Measurements from ENCODE around the gene KCNC3.
"Not testable (repeated sequence)": the region's sequence is repeated elsewhere in the genome, so short reads cannot be mapped to it uniquely, and the experiment has no call there.

Gene KCNC3

DNA sequence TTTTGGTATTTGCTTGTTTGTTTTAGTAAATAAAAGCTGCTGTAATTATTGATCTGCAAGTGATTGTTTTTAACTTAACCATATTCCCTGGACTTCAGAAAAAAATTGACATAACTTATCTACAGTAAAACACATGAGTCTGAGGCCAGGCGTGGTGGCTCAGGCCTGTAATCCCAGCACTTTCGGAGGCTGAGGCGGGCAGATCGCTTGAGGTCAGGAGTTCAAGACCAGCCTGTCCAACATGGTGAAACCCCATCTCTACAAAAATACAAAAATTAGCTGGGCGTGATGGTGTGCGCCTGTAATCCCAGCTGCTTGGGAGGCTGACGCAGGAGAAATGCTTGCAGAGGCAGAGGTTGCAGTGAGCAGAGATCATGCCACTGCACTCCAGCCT lies 24.3 kb upstream of the KCNC3 start:
- not testable (repeated sequence) for DNase-seq (ENCODE audit: low spot score)

- no peak for DNase-seq (ENCODE audit: low spot score)
These were observed 23.1 kb upstream of the KCNC3 start for GRCh38 chr19:50352242-50352641.

DNA sequence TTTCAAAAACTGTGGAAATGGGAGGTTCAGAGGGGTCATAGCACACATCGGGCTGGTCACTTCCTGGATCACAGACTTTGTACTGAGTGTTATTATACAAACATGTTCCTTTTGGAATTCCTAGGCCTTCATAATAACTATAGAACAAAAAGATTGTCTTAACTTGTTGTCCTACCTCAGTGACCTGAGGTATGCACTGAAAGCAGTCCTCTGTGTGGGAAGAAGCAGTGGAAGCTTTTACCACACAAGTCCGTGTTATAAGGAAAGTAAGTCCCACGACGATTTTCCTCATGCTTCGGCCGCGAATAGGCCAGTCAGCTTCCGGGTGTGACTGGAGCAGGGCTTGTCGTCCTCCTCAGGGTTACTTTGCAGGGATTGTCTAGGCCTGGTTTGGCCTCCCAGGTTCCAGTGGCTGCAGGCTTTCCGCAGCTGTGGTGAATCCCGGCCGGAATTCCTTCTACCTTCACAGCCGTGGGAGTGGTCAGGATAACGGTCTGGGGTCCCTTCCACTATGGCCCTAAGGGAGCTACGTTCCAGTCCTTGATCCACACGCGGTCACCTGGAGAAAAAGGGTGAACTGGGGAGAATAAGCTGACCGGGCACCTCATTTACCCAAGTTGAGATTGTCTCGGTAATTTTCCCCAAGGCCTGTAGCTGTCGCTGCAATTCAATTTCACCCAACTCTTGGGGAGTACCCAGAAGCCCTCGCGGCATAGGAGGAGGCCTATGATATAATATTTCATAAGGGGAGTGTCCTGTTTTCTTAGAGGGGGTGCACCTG lies 20.3 kb upstream of the KCNC3 start:
- no peak for DNase-seq (ENCODE audit: low spot score)

DNA sequence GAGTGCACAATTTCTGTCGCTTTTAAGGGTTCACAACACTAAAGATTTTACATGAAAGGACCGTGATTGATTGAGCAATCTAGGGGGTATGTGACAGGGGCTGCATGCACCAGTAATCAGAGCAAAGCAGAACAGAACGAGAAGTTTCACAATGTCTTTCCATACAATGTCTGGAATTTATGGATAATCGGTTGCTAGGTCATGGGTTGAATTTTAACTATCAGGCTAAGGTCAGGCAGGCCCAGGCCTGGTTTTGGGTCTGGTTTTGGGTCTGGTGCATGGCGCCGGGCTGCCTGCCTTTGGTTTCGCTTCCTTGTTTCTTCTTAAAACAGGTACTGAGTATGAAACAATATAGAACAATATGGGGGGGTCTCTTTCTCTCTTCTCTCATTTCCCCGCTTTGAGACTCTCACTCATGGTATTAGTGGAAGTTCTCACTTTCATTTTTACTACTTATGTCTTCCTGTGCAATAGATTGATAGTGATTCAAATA lies 18.0 kb upstream of the KCNC3 start:
- DNase-seq (ENCODE audit: low spot score) = not testable (repeated sequence)

DNA sequence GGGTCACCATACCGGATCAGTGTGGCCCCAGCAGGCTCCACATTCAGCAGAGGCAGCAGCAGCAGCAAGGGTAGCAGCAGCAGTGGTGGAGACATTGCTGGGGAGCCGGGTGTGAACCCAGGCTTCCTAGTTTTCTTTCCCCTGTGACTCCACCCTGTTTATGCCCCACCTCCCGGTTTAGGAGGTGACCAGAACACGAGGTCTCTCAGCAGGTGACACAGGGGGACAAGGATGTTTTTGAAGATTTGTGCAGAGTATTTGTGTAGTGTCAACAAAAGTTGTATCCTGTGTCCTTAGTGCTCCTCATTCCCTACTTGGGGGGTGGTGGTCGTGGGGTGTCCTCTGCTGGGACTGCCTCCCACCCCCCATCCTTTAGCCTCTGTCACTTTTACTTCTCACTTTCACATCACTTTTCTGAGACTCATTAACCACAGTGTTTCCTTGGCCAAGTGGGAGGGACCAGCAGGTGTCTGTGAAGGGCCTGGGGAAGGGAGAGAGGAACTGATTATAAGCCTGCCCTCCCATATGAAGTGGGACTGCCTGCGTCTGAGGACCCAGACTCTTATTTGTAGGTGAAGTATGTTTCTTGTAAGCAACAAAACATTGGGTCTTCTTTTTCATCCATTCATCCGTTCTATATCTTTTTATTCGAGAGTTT lies 15.6 kb upstream of the KCNC3 start:
- no peak for DNase-seq (ENCODE audit: low spot score)

GRCh38 chr19:50341091-50341564 lies 12.0 kb upstream of the KCNC3 start:
- no peak for DNase-seq (ENCODE audit: low spot score)

DNA sequence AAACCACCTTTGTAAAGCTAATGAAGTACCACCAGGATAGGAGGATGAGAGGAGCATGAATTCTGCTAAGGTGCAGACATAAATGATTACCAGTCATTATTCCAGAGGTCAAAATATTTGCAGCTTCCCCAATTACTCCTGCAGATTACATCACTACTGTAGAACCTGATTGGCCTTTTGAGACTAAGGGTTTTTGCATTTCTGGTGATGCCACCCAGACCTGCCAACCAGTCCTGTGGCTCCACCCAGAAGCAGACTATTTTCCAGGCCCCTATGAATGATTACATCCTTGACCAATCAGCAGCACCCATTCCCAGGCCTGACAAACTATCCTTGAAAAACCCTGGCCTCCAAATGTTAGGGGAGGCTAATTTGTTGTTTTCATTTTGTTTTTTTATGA lies 11.2 kb upstream of the KCNC3 start:
- DNase-seq (ENCODE audit: low spot score) = no peak

DNA sequence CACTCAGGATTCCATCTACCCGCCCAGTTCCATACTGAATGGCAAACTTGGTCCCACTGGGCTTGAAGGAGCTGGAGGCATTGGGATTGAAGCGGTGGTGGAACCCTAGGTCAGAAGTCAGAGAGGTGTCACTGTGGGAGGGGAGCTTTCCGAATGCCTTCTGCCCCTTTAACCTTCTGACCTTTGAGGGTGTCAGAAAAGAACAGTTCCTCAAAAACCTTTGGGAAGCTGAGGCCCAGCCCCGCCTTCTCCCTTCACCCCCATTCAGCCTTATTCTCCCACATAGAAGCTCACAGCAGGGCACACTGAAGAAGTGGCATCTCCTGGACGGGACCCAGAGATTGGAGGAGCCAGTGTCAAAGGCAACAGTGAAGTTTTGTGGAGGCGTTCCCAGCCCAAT lies 7.9 kb upstream of the KCNC3 start:
- DNase-seq (ENCODE audit: low spot score) = not testable (repeated sequence)

DNA sequence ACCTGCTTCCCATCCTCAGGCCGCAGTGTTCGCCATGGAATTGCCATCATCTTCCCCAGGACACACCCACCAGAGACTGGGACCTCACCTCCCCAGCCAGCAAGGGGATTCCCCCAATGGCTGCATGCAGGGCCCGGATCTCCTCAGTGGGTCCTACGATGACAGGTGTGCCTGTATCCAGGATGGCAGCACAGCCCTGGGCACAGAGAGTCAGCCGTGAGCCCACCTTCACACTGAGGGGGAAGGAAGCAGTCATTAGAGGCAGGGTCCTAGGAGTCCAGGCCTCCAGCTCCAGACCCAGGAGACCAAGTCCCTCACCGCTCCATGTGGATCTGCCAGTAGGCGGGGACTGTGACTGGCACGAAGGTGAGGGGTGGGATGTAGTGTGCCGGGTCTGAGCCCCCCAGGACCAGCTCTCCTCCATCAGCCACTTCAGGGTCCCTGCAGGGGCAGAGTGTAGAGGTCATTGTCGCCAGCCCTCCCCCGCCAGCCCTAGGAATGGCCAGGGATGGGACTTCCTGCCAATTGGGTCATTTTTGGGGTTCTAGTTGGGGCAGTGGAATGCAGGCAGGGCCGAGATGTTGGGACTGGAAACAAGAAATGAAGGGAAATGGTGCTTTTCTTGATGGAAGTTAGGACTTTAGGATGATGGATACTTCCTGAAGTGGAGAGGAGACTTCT lies 5.7 kb upstream of the KCNC3 start:
- DNase-seq (ENCODE audit: low spot score) = no peak

GRCh38 chr19:50333737-50334617 lies 4.8 kb upstream of the KCNC3 start:
- DNase-seq (ENCODE audit: low spot score) = peak; percentile 75

DNA sequence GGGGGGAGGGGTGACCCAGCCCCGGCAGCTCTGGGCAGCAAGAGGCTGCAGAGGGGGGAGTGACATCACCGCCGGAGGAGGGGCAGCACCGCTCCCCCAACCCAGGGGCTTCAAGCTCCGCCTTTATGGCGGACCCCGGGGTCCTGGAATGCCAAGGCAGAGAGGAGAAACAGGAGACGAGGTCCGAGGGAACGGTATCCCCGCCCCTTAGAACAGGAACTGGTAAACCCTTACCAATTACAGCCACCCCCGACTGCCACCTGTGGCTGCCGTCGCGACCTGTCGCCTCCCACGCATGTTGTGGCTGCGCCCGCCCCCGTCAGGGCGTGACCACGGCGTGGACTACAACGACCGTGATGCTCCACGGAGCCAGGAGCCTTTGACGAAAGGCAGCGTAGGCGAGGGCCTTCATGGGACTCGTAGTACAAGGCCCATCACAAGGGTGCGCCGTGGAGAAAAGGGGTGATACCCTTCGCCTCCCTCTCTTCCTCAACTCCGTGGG lies 4.1 kb upstream of the KCNC3 start:
- DNase-seq (ENCODE audit: low spot score) = no peak

DNA sequence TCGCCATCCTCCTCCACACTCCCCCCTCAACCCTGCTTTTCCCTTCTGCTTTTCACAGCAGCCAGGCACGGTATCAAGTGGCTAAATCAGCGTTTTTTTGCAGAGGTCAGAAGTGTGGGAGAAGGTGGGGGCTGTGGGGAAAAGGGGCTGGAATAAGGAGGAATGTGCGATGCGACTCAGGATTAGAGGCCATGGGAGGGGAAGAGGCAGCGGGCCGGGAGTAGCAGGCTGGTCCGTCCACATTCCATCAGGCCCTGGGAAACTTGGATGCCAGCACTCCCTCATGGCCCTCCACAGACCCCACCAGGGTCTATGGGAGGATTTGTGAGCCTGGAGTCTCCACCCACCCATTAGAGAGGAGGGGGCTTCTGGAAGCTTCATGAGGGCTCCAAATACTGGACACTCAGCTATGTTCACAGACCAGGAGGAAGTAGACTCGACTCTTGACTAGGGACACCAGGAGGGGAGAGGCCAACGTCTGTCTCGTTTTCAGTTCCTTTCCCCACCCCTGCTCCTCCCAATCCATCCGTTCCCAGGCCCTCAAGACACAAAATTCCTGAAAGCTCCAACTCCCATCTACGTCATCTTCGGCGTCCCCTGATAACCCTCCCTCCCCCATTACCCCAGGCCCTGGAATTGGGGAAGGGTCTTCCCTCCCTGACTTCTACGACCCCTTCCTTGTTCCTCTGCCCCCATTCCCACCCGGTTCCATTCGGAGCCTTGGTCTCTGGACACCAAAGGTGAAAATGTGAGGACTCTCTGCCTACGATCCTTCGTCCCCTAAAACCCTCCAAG lies 3.3 kb upstream of the KCNC3 start:
- DNase-seq (ENCODE audit: low spot score) = no peak

- DNase-seq (ENCODE audit: low spot score) = no peak
These were observed 2.7 kb upstream of the KCNC3 start for GRCh38 chr19:50331994-50332243.

- DNase-seq (ENCODE audit: low spot score) = no peak
These were observed 2.2 kb upstream of the KCNC3 start for GRCh38 chr19:50331221-50331993.

DNA sequence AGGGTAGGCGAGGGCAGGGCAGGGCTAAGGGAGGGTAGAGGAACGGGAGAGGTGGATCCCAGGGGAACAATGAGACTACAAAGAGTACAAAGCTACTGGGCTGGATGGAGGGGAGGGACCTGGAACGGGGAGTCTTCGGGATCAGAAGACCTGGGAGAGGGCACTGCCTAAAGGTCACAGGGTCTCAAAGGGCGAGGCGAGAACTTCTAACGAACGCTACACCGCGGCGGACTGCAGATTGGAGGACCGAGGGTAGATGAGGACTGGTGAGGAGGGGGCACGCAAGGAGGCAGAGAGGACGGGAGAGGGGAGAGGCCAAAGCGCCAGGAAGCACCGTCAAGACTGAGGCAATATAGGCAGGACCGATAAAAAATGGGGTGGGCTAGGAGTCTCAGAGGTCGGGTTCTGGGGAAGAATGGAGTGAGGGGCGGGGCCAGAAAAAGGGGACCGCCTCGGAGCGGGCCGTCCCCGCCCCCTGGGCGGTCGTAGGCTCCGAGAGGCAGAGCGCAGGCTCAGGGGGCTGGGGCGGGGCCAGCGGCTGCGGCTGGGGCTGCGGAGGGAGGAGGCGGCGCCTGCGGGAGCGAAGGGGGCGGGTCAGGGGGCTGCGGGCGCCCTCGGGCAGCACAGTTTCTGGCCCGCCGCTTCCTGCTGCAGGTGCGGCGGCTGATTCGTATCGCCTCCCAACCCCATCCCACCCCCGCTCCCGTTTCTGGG lies 1.3 kb upstream of the KCNC3 start:
- peak; percentile 88 for DNase-seq (ENCODE audit: low spot score)

DNA sequence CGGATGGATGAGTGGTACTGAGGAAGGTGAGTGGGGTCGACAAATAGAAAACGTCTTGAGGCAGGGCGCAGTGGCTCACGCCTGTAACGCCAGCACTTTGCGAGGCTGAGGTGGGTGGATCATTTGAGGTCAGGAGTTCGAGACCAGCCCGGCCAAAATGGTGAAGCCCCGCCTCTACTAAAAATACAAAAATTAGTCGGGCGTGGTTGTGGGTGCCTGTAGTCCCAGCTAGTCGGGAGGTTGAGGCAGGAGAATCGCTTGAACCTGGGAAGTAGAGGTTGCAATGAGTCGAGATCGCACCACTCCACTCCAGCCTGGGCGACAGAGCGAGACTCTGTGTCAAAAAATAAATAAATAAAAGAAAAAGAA lies 733 bp upstream of the KCNC3 start:
- not testable (repeated sequence) for DNase-seq (ENCODE audit: low spot score)

GRCh38 chr19:50328873-50329145 lies 368 bp downstream of the KCNC3 start:
- DNase-seq (ENCODE audit: low spot score) = peak; percentile 92

- DNase-seq (ENCODE audit: low spot score) = no peak
These were observed 829 bp downstream of the KCNC3 start for GRCh38 chr19:50328224-50328872.

DNA sequence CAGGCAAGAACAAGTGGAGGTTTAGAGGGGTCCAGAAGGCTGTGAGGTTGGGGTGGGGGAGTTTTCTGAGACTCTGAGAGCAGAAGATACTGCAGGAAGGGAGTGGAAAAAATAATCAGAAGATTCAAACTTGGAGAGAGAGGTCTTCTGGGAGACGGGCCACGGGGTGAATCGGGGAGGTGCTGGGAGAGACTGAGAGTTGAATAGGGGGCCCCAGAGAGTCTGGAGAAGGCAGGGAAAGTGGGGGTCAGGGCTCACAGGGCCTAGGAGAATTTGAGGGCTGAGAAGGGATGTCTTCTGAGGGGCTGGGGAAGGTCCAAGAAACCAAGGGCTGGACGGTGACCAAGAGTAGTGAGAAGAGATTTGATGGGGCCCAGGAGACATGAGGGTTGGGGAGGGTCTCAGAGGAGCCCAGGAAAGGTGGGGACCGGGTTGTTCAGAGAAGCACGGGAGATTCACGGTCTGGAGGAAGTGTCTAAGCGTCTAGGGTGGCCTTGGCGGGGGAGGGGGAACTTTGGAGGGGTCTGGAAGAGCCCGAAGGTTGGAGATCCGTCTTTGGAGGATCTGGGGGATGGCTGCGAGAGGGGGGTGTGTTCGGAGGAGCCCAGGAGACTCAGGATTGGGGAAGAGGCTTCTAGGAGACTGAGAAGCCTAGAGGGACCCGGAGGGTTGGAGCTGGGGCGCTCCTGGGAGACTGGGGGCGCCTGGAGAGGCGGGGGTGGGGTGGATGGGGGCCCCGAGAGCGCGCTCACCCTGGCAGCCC lies 1.5 kb downstream of the KCNC3 start:
- no peak for DNase-seq (ENCODE audit: low spot score)
